Astrocyte of the spinal cord (primary cell): ENCODE measurements around the gene RNF44.

Experiments used
- DNase-seq: peaks from one replicate; pipeline ENCODE4 v3.0.0; 2011; ENCODE audit warnings: low read depth, low spot score
- H3K4me3 ChIP-seq: 2 replicates; pipeline ENCODE4 v1.5.1; 2011; ENCODE audit warnings: low read depth, mild to moderate bottlenecking, low read length, moderate library complexity
- in situ Hi-C: cut with HindIII; loops from 2 replicates; pipeline ENCODE4 v1.10.0; 2017; ENCODE audit warnings: low sequenced_read_pairs
- TF ChIP-seq, protein P1 (sequence below): IDR thresholded peaks from 2 replicates; pipeline ENCODE4 v1.5.1; 2012; ENCODE audit warnings: low read depth, mild to moderate bottlenecking, low read length, inconsistent platforms

Gene RNF44

DNA sequence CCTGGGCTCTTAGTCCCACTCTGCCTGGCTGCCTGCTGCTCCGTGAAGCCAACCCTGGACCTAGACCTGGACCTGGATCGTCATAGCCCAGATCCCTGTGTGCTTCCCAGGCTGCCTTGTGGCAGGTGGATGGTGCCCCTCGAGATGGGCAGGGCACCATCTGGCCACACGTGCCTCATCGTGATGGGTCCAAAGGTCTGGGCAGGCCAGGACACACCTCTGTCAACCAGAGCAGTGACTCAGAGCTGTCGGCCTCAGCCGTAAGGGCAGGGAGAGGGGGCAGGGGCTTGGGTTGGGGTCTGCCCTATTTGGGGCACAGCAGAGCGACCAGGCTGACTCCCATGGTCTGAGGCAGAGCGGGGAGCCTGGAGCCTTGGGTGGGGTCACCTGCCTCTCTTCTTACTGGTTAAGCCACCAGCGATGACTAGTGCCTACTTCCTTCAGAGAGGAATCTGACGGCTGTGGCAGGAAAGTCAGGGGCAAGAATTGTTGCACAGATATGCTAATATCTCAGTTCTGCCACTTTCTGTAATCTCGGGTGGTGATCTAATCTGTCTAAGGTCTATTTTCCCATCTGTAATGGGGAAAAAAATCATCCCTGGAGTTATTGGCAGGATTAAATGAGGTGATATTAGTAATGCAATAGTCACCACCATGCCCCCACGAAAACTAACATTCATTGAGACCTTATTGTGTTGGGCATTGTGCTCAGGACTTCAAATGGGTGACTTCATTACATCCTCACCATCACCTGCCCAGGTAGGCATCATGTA, 8.7 kb upstream of the RNF44 start:
- no peak for DNase-seq
- in situ Hi-C loops, result no loop called here
- H3K4me3 ChIP-seq, result no peak overlapping the region
- TF ChIP-seq, protein P1, sequence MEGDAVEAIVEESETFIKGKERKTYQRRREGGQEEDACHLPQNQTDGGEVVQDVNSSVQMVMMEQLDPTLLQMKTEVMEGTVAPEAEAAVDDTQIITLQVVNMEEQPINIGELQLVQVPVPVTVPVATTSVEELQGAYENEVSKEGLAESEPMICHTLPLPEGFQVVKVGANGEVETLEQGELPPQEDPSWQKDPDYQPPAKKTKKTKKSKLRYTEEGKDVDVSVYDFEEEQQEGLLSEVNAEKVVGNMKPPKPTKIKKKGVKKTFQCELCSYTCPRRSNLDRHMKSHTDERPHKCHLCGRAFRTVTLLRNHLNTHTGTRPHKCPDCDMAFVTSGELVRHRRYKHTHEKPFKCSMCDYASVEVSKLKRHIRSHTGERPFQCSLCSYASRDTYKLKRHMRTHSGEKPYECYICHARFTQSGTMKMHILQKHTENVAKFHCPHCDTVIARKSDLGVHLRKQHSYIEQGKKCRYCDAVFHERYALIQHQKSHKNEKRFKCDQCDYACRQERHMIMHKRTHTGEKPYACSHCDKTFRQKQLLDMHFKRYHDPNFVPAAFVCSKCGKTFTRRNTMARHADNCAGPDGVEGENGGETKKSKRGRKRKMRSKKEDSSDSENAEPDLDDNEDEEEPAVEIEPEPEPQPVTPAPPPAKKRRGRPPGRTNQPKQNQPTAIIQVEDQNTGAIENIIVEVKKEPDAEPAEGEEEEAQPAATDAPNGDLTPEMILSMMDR, result no peak

DNA sequence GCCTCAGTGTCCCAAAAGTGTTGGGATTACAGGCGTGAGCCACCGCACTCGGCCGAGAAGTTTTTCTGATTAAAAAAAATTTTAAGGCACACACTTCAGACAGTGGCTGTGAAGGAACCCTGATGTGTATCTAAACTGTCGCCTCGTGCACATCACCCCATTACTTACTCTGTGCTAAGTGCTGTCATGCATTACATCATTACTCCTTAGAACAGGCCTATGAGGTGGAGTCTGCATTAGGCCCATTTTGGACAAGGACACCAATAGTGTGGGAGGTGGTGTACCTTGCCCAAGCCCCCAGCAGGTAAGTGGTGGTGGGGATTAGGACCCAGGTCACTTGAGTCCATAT, 8.2 kb upstream of the RNF44 start:
- no peak for DNase-seq
- in situ Hi-C loops, result no loop called here
- no peak overlapping the region for H3K4me3 ChIP-seq
- TF ChIP-seq, protein P1, result no peak

DNA sequence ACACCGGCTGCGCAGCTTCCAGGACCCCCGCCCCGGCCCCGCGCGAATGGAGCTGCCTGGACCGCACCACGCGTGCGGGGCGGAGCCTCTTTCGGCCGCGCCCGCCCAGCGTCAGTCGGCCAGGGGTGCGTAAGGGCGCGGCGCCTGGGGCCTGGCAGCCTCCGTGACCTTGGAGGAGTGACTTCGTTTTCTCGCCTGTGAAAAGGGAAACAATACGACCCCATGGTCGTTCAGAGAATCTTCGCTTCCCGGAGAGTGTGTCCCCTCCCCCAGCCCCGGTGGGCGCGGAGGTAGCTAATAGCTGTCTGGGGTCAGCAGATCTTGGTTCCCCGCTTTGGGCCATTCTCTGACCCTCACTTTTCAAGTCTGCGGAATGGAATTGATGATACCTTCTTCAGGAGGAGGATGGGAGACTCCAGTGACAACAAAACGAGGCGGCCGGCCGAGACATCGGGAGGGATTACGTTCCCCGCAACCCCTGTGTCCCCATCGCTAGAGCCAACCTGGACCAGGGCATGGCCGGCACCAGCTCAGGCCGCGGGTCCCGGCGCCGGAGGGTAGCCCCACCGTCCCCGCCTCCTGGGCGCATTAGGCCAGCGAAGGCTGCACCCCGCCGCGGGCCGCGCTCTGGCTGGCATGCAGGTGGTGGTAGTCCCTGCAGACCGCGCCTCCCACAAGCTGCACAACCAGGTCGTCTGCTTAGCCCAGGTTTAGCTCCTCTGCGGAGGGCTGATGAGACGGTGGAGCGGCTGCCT, 6.4 kb upstream of the RNF44 start:
- TF ChIP-seq, protein P1, result no peak
- in situ Hi-C loops, result no loop called here
- DNase-seq, result no peak
- H3K4me3 ChIP-seq, result peak overlapping the region; percentile 55

DNA sequence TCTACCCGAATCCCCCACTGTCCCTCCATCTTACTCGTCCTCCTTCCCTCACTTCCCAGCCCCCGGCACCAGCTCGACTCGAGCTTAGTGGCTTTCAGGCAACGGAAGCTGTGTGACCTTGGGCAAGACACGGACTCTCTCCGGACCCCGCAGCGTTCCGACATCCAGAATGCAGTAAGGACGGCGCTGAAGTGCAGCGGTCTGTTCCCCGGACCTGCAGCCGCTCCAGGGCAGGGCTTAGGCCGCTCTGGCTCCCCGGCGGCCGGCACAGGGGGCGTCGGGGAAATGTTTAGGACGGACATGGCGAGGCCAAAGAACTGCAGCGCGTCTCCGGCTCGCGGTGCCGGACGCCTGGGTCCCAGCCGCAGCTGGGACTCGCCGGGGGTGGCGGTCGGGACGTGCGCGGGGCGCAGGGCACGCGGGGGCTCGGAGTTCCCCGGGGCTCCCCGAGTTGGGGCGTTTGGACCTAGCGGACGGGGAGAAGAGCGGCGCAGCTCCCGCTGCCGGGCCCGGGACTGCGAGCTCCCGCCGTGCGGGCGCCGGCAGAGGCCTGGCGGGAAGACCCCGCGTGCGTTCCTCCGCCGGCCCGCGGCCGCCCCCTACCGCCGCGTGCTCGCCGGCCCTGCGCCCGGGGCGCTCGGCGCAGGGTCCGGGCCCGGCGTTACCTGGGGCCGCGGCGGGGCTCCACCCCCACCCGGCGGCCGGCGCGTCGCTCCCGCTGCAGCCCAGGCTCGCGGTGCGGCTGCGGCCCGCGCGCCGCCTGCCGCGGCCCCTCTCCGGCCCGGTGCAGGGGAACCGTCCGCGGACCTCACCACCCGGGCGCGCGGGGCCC, 5.6 kb upstream of the RNF44 start:
- H3K4me3 ChIP-seq, result peak overlapping the region; percentile 55
- no peak for DNase-seq
- TF ChIP-seq, protein P1, result no peak
- in situ Hi-C loops, result no loop called here

DNA sequence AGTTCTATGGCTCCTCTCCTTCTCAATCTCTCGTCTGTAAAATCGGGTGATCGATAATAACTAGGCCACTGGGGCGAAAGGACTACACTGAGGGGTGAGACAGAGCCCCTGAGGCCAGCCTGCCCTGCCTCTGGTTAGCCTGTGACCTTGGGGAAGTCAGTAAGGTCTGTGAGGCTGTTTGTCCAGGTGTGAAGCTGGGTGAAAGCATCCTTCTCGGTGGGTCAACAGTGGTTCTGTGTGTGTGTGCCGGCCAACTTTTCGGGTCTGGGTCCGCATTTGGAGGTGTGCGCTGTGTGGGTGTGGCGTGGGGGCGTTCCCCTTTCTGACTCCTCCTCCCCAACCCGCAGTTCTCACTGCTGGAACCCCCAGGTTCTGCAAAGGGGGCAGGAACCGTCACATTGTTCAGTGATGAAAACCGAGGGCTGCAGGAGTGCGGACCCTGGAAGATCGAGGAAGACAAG, 5.0 kb upstream of the RNF44 start:
- DNase-seq, result no peak
- TF ChIP-seq, protein P1, result no peak
- H3K4me3 ChIP-seq, result peak overlapping the region; percentile 48
- in situ Hi-C loops, result no loop called here
